Left renal pelvis (tissue), 4 donors: ENCODE results near the gene OSBPL2. TPM values are rescaled to one million over a fixed set of nuclear protein-coding genes. Genes with fewer than 3 reads are reported as not detected.

Source experiments
- DNase-seq, 4 donors: peaks; one replicate each; pipeline ENCODE4 v3.0.0-alpha.2; 2013; ENCODE audit warnings: low read depth in 4 of 4, low spot score in 3 of 4
- polyA plus RNA-seq, 4 donors: library from polyadenylated mRNA; unstranded; fragments of 120-200 nt; gene quantifications; one replicate each; pipeline ENCODE4 v1.2.1, GENCODE V29; 2013; ENCODE audit not compliant: insufficient read length in 4 of 4

The OSBPL2 gene
- polyA plus RNA-seq = 10 to 100 TPM; 23.5 to 44.3 (median 34.3) TPM

- DNase-seq = peak; percentile 94 to 96 (median 96)
These were observed at the start of gene OSBPL2 for GRCh38 chr20:62237801-62238568. TSS of gene OSBPL2 (plus strand) at chr20:62238521. CDS start at chr20:62256185, 17,664 bp downstream.

GRCh38 chr20:62190639-62191411, 47.5 kb upstream of the OSBPL2 start:
- no peak for DNase-seq

- no peak for DNase-seq
These were observed 46.4 kb upstream of the OSBPL2 start for GRCh38 chr20:62191781-62192559.

GRCh38 chr20:62192635-62193034, 45.7 kb upstream of the OSBPL2 start:
- no peak for DNase-seq

DNA sequence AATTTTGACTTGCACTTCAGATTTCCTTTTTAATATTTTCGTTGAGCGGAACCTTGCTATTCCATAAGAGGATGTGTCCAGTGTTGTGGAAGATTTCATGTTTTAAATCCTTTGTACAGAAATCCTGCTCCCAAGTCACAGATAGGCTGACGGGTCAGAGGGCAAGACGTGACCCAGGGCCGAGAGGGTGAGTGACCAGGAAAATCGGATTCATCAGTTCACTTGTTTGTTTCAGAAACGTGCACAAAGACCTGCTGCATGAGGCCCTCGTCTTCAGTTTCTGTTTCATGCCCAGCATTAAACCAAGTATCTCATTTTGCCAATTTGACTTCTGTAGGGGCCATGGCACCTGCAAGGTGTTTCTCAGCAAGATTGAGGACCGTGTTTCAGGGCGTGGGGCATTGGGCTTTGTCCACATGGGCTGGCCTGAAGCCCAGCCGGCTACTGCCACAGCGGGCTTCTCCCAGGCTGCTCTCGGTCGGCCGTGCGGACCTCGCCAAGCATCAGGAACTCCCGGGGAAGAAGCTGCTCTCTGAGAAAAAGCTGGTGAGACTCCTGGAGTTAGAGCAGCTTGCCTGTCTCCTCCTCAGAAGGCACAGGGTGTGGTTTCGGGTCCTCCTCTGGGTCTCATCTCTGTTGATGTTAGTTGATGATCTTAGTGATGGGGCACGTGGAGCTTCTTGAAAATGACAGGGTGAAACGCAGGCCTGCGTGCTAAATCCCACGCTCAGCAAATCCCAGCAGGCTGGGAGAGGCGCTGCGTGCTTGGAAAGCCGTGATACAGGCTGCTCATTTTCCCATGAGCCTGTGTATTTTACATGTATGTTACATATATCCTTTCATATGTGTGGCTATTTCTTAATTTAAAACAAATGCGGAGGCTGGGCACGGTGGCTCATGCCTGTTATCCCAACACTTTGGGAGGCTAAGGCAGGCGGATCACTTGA, 45.0 kb upstream of the OSBPL2 start:
- no peak for DNase-seq

- no peak for DNase-seq
These were observed 43.3 kb upstream of the OSBPL2 start for GRCh38 chr20:62195075-62195405.

DNA sequence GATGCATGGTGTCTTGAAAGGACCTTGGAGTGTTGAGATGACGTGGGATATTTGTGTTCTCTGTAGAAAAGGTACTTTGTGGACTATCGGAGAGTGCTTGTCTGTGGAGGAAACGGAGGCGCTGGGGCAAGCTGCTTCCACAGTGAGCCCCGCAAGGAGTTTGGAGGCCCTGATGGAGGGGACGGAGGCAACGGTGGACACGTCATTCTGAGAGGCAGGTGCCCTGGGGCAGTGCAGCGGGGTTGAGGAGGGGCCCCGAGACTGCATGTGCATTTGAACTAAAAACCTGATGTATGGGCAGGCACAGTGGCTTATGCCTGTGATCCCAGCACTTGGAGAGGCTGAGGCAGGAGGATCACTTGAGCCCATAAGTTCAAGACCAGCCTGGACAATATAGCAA, 42.6 kb upstream of the OSBPL2 start:
- DNase-seq = no peak

DNA sequence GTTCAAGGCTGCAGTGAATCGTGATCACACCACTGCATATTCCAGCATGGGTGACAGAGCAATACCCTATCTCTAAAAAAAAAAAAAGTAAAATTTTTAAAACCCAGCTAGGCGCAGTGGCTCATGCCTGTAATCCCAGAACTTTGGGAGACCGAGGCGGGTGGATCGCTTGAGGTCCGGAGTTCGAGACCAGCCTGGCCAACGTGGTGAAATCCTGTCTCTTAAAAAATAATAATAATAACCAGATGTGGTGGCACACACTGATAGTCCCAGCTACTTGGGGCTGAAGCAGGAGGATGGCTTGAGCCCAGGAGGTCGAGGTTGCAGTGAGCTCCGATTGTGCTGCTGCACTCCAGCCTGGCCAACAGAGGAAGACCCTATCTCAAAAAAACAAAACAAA, 42.0 kb upstream of the OSBPL2 start:
- no peak for DNase-seq

DNA sequence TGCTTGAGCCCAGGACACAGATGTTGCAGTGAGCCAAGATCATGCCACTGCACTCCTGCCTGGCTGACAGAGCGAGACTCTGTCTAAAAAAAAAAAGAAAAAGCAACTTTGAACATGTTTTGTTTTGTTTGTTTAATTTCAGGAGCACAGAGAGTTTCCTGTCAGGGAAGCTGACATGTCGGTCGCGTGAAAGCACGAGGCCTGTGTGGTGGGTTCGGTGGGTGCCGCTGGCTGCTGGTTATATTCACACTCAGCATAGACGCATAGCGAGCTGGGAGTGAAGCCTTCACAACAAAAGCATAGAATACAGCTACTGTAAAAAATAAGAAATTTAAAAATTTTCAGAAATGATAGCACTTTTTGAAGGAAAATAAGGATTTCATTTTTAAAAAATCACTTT, 41.0 kb upstream of the OSBPL2 start:
- no peak for DNase-seq

DNA sequence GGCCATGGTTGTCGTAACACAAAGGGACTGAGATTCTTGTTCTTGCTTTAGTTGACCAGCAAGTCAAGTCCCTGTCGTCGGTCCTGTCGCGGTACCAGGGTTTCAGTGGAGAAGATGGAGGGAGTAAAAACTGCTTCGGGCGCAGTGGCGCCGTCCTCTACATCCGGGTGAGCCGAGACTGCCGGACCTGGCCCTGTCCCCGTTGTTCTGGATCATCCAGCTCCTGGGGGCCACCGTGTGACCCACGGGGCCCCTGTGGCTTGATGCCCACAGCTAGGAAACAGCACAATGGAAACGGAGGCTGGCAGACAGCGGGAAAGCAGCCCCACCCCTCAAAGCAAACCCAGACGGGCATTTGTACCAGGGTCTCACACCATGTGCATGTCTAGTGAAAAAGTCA, 40.5 kb upstream of the OSBPL2 start:
- no peak for DNase-seq

GRCh38 chr20:62198496-62198895, 39.8 kb upstream of the OSBPL2 start:
- DNase-seq = no peak

DNA sequence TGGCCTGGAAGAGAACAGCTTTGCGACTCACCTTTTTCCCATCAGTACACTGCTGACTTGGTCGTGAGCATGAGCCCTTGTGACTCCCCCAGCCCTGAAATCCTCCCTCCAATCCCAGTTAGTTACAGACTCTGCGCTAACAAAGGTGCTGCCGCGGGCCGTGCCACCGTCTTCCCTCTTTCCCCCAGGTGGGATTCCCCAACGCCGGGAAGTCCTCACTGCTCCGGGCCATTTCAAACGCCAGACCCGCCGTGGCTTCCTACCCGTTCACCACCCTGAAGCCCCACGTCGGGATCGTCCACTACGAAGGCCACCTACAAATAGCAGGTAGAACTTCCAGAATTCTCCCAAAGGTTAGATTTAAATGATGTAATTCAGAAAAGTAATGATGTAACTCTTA, 39.4 kb upstream of the OSBPL2 start:
- DNase-seq = no peak

DNA sequence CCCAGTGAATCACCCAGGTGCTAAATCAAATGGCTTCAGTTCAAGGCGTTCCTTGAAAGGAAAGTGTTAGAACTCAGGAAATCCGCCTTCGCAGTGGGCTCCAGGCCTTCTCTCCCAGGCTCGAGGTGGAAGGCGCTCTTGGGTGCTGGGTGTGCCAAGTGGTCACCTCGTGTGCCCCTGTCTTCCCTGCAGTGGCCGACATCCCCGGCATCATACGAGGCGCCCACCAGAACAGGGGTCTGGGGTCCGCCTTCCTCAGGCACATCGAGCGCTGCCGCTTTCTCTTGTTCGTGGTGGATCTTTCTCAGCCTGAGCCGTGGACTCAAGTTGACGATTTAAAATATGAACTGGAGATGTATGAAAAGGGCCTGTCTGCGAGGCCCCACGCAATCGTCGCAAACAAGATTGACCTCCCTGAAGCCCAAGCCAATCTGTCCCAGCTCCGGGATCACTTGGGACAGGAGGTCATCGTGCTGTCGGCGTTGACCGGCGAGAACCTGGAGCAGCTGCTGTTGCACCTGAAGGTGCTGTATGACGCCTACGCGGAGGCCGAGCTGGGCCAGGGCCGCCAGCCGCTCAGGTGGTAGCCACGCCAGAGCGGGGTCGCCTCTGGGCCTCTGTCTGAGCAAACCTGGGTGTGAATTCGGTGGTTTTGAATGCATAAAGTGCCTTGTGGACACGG, 37.7 kb upstream of the OSBPL2 start:
- DNase-seq = no peak

DNA sequence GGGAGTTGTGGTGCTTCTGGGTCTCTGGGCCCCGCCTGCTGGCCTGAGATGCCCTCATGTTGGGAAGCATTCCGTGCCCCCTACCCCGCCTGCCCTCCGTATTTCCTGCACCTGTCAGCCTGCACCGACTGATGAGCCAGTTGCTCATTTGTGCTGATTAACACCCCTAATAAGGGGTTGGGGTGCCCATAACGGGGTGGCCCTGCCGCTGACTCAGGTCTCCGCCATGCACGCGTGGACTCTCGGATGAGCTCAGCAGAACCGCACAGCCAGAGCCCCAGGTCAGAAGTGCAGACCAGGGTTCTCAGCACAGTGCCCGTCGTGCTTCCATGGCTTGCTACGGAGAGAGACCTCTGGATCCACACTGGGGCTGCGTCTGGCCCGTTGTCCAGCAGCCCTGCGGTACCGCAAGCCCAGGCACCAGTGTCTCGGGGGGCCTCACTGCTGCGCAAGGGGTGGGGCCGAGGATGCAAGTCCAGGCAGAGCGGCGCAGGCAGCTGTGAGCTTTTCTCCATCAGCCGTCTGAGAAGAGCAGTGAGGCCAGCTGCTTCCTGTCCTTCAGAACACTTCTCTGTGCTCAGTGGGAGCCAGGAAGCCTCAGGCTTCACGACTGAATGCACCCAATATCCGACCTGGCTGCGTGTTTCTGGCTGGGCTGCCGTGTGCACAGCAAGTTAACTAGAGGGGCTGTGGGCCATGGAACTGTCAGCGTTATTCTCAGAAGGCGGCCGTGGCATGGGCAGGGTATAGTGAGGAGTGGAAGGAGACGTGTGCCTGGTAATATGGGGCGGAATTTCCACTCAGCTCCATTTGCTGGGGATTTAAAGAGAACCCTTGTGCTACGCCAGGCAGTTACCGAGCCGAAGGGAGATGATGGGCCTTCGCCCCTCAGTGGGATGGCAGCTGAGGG, 36.9 kb upstream of the OSBPL2 start:
- DNase-seq = no peak

GRCh38 chr20:62202083-62202395, 36.3 kb upstream of the OSBPL2 start:
- no peak for DNase-seq

GRCh38 chr20:62202676-62203377, 35.5 kb upstream of the OSBPL2 start:
- DNase-seq = no peak

DNA sequence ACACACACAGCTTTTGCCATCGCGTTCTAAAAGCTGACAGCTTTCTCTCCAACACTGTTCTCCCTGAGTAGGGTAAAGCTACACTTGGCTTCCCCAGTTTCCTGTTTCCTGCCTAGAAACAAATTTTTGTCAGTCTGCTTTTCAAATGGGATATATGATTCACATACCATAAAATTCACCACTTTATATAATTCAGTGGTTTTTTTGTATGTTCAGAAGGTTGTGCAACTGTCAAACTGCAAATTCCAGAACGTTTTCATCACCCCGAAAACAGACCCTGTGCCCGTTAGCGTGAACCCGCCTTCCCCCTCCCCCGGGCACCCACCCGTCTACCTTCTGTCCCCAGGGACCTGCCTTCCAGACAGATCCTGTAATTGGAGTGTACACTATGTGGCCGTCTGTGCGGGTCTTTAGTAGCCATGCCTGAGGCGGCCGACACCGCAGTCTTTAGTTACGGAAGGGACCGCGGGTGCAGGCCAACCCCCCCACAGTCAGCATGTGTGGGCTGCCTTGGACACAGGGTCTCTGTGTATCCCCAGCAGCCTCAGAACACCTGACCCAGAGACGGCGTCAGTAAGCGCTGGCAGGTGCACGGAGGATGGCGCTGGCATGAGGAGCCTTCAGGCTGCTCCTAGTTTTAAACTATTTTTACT, 34.8 kb upstream of the OSBPL2 start:
- DNase-seq = no peak
